GM12878 (cell line): ENCODE data around the gene CDKL4. TPM values are rescaled to one million over a fixed set of nuclear protein-coding genes. Genes with fewer than 3 reads are reported as not detected.

Source experiments
- ATAC-seq: fragments of 200-7000 bp; cut with Tn5 transposase; 3 replicates; pipeline ENCODE4 v1.9.1; 2020; ENCODE audit warnings: mild to moderate bottlenecking, moderate library complexity
- BruUV-seq: library from RNA; stranded (reverse); fragments of 400-500 nt; replicated peaks from 2 replicates; lab custom pipeline; 2021; lab: Mats Ljungman, UMichigan
- CTCF ChIA-PET: fragments of 300-600 bp; sonication (Branson Sonifier 250); formaldehyde crosslinking; extraction: SDS; loops from one replicate; lab custom pipeline; 2021; ENCODE audit warnings: inconsistent platforms; lab: Yijun Ruan, JAX
- POLR2A ChIA-PET: fragments of 350-600 bp; formaldehyde crosslinking; extraction: SDS; loops from one replicate; lab custom pipeline; 2021; ENCODE audit warnings: inconsistent platforms; lab: Charles Lee
- RAD21 ChIA-PET: fragments of 300-600 bp; sonication (Branson Sonifier 250); formaldehyde crosslinking; loops from one replicate; lab custom pipeline; 2023; ENCODE audit warnings: antibody characterized with exemption; ENCODE audit not compliant: unreplicated experiment; lab: Charles Lee
- SMC1A ChIA-PET: fragments of 300-600 bp; sonication (Branson Sonifier 250); formaldehyde crosslinking; loops from one replicate; lab custom pipeline; 2023; ENCODE audit not compliant: unreplicated experiment, uncharacterized antibody; lab: Charles Lee
- DNase-seq: peaks from one replicate; pipeline ENCODE4 v3.0.0-alpha.2; 2011; ENCODE audit warnings: low read depth, low spot score
- FAIRE-seq: peaks from 3 replicates; lab custom pipeline; 2011; peaks lifted over from hg19 to GRCh38; lab: Jason Lieb, UNC
- H2AFZ ChIP-seq: 2 replicates; pipeline ENCODE4 v1.6.0; 2011; ENCODE audit warnings: low read depth, low read length, control low read depth; ENCODE audit not compliant: control insufficient read depth
- H3K27ac ChIP-seq: 2 replicates; pipeline ENCODE4 v1.5.1; 2011; ENCODE audit warnings: control low read depth; ENCODE audit not compliant: control insufficient read depth, insufficient read depth
- H3K27me3 ChIP-seq, 2 experiments: replicated peaks in 1 of 2; 2 replicates each; pipeline versions ENCODE4 v1.6.0 to v1.6.1; 2011; ENCODE audit warnings: low read length in 1 of 2; ENCODE audit not compliant: control insufficient read depth in 2 of 2, insufficient read depth in 2 of 2
- H3K36me3 ChIP-seq, 2 experiments: 2 replicates each; pipeline ENCODE4 v1.5.1; 2011; ENCODE audit warnings: low read length in 1 of 2; ENCODE audit not compliant: control insufficient read depth in 2 of 2, insufficient read depth in 2 of 2
- H3K4me1 ChIP-seq: 2 replicates; pipeline ENCODE4 v1.6.1; 2011; ENCODE audit warnings: mild to moderate bottlenecking, low read length, moderate library complexity, mixed read lengths; ENCODE audit not compliant: control insufficient read depth, insufficient read depth
- H3K4me2 ChIP-seq: 2 replicates; pipeline ENCODE4 v1.6.0; 2011; ENCODE audit warnings: control low read depth; ENCODE audit not compliant: control insufficient read depth, insufficient read depth
- H3K4me3 ChIP-seq: fragments of 200-600 bp; sonication (generic); 2 replicates; pipeline ENCODE4 v1.5.1; 2016
- H3K79me2 ChIP-seq: 2 replicates; pipeline ENCODE4 v1.6.0; 2011; ENCODE audit warnings: low read length; ENCODE audit not compliant: control insufficient read depth, insufficient read depth
- H3K9ac ChIP-seq: 2 replicates; pipeline ENCODE4 v1.8.0; 2011; ENCODE audit warnings: low read length, control low read depth, mixed read lengths; ENCODE audit not compliant: control insufficient read depth, insufficient read depth
- H3K9me3 ChIP-seq: replicated peaks from 3 replicates; pipeline ENCODE4 v1.5.1; 2011; ENCODE audit warnings: mild to moderate bottlenecking, low read length; ENCODE audit not compliant: control insufficient read depth, insufficient read depth
- H4K20me1 ChIP-seq: 2 replicates; pipeline ENCODE4 v1.6.0; 2011; ENCODE audit not compliant: control insufficient read depth, insufficient read depth
- ATF7 ChIP-seq: fragments of 450-650 bp; IDR thresholded peaks from 2 replicates; pipeline ENCODE4 v1.6.1; 2016; ENCODE audit warnings: low read depth, mild to moderate bottlenecking
- CEBPB ChIP-seq, 2 experiments: fragments of 150-350 bp in 1 of 2; IDR thresholded peaks; 2 replicates each; pipeline ENCODE4 v1.6.1; 2012 to 2014; ENCODE audit warnings: low read depth in 2 of 2, low read length in 2 of 2, borderline replicate concordance in 1 of 2, inconsistent platforms in 1 of 2
- CHD4 ChIP-seq: fragments of 200-600 bp; sonication (generic); IDR thresholded peaks from 2 replicates; pipeline ENCODE4 v1.6.1; 2016; ENCODE audit warnings: mild to moderate bottlenecking
- EED ChIP-seq: sonication (generic); IDR thresholded peaks from 2 replicates; pipeline ENCODE4 v1.6.1; 2016; ENCODE audit warnings: antibody characterized with exemption, low read depth
- ETV6 ChIP-seq, 2 experiments: fragments of 450-650 bp in 1 of 2; IDR thresholded peaks in 1 of 2; conservative IDR thresholded peaks in 1 of 2; 2 replicates each; pipeline ENCODE4 v1.6.1; 2014; ENCODE audit warnings: antibody characterized with exemption in 1 of 2, borderline replicate concordance in 1 of 2, low read depth in 1 of 2, mild to moderate bottlenecking in 1 of 2, moderate library complexity in 1 of 2
- HDAC6 ChIP-seq: fragments of 200-600 bp; sonication (generic); IDR thresholded peaks from one replicate; pipeline ENCODE4 v1.8.0; 2017; ENCODE audit warnings: antibody characterized with exemption; ENCODE audit not compliant: unreplicated experiment
- HDGF ChIP-seq: fragments of 450-650 bp; IDR thresholded peaks from 2 replicates; pipeline ENCODE4 v1.6.1; 2016; ENCODE audit warnings: antibody characterized with exemption
- JUND ChIP-seq: IDR thresholded peaks from 2 replicates; pipeline ENCODE4 v1.6.1; 2012; ENCODE audit warnings: low read depth, mild to moderate bottlenecking, low read length, improper control_type of control experiment, moderate library complexity
- MTA3 ChIP-seq: IDR thresholded peaks from 2 replicates; pipeline ENCODE4 v1.6.1; 2012; ENCODE audit warnings: low read length, inconsistent platforms, borderline replicate concordance
- NBN ChIP-seq: fragments of 450-650 bp; IDR thresholded peaks from 2 replicates; pipeline ENCODE4 v1.6.1; 2016
- NRF1 ChIP-seq: conservative IDR thresholded peaks from 2 replicates; pipeline ENCODE4 v1.6.1; 2011; ENCODE audit warnings: mild to moderate bottlenecking, low read depth, low read length, improper control_type of control experiment
- POLR2AphosphoS2 ChIP-seq: IDR thresholded peaks from 2 replicates; pipeline ENCODE4 v1.6.1; 2011; ENCODE audit warnings: low read depth, mild to moderate bottlenecking, low read length, improper control_type of control experiment, moderate library complexity
- RAD21 ChIP-seq: IDR thresholded peaks from 2 replicates; pipeline ENCODE4 v1.6.1; 2011; ENCODE audit warnings: mild to moderate bottlenecking, low read depth, low read length, moderate library complexity; ENCODE audit not compliant: insufficient read depth
- SMAD1 ChIP-seq: fragments of 450-650 bp; IDR thresholded peaks from 2 replicates; pipeline ENCODE4 v1.6.1; 2018; ENCODE audit warnings: mild to moderate bottlenecking, low read depth; ENCODE audit not compliant: partially characterized antibody
- TARDBP ChIP-seq: IDR thresholded peaks from 2 replicates; pipeline ENCODE4 v1.6.1; 2016; ENCODE audit warnings: borderline replicate concordance
- TCF3 ChIP-seq: IDR thresholded peaks from 2 replicates; pipeline ENCODE4 v1.6.1; 2012; ENCODE audit warnings: low read depth, mild to moderate bottlenecking, low read length, borderline replicate concordance; ENCODE audit not compliant: insufficient read depth
- TCF7 ChIP-seq: IDR thresholded peaks from 2 replicates; pipeline ENCODE4 v1.6.1; 2014; ENCODE audit warnings: antibody characterized with exemption, borderline replicate concordance
- YBX1 ChIP-seq: fragments of 450-650 bp; IDR thresholded peaks from 2 replicates; pipeline ENCODE4 v1.6.1; 2016; ENCODE audit warnings: antibody characterized with exemption
- YY1 ChIP-seq: IDR thresholded peaks from 2 replicates; pipeline ENCODE4 v1.6.1; 2011; ENCODE audit warnings: low read depth, mild to moderate bottlenecking, low read length
- ZNF207 ChIP-seq: fragments of 450-650 bp; IDR thresholded peaks from 2 replicates; pipeline ENCODE4 v1.6.1; 2014; ENCODE audit warnings: antibody characterized with exemption, mild to moderate bottlenecking, borderline replicate concordance
- ZZZ3 ChIP-seq: IDR thresholded peaks from 2 replicates; pipeline ENCODE4 v1.6.1; 2011; ENCODE audit warnings: low read depth; ENCODE audit not compliant: control insufficient read depth, insufficient read length
- WGBS: methylation state at CpG from one replicate; pipeline ENCODE4 v1.1.6; 2016; ENCODE audit warnings: low lambda C conversion rate; ENCODE audit not compliant: insufficient replicate concordance, insufficient coverage; ENCODE audit errors: missing lambda C conversion rate; 5-methylcytosine and 5-hydroxymethylcytosine counted together
- in situ Hi-C: fragments of 300-500 bp; cut with MboI; formaldehyde crosslinking; loops from 9 replicates; pipeline ENCODE4 v1.14.3; 2018; ENCODE audit warnings: mixed read lengths
- intact Hi-C: fragments of 100-400 bp; cut with micrococcal nuclease; formaldehyde crosslinking; loops from one replicate; pipeline ENCODE4 v1.14.2; 2022; ENCODE audit not compliant: unreplicated experiment
- polyA plus RNA-seq, 11 experiments: library from polyadenylated mRNA; depleted of rRNA in 4 of 11; unstranded in 6 of 11; stranded (reverse) in 5 of 11; fragments of >200 nt; fragmentation: Nextera tagmentation in 4 of 11; fragmentation: Illumina TruSeq in 1 of 11; extraction: Ambion mirVana in 4 of 11; extraction: Trizol in 1 of 11; gene quantifications; 1 replicate in 1 of 11; 2 replicates in 10 of 11; pipeline versions ENCODE4 v1.2.1 to v1.2.3, GENCODE V29; 2011 to 2016; ENCODE audit warnings: inconsistent platforms in 2 of 11, missing spikeins in 2 of 11, low read depth in 1 of 11
- total RNA-seq, 4 experiments: library from RNA; depleted of rRNA in 3 of 4; stranded (reverse); fragments of >200 nt in 3 of 4; fragmentation: Illumina TruSeq in 1 of 4; extraction: Trizol in 1 of 4; gene quantifications; 2 replicates each; pipeline versions ENCODE4 v1.2.1 to v1.2.3, GENCODE V29; 2013 to 2021

The CDKL4 gene
- total and polyA plus RNA-seq, 10 of the 15 experiments (the other 5 are each of a cell fraction or from before 2014, with no cell fraction given): not detected

GRCh38 chr2:39154944-39155343, 88.8 kb downstream of the CDKL4 start:
- CTCF ChIA-PET: interaction anchor here (0.7 kb wide), 1 partner anchor 73 kb away, joined by 4 read pairs; no protein-coding TSS in a partner anchor

GRCh38 chr2:39153312-39153711, 90.5 kb downstream of the CDKL4 start:
- Histone ChIP-seq H4K20me1 (no peaks in the 10 kb centered on the region), H3K27ac (no peak overlapping the region), H3K79me2 (no peaks in the 10 kb centered on the region), H3K27me3 (no peaks in the 10 kb centered on the region), H3K9ac (no peak overlapping the region), H3K4me3 (no peak overlapping the region), H3K36me3 (no peaks in the 10 kb centered on the region), H3K4me1 (no peaks in the 10 kb centered on the region), H2AFZ (no peak overlapping the region), H3K9me3 (no peaks in the 10 kb centered on the region), H3K4me2 (no peak overlapping the region)
- BruUV-seq: no TSS peak
- intact Hi-C loops: no loop called here
- in situ Hi-C loops: no loop called here
- DNase-seq: no peak
- 87% methylated on average over 1 of the region's 1 CpG for WGBS
- ChIA-PET CTCF (no interaction called here), SMC1A (no interaction called here), RAD21 (no interaction called here), POLR2A (no interaction called here)
- no peak for ATAC-seq
- TF ChIP-seq ZZZ3 (no peak), TARDBP (no peak), ETV6 (conservative IDR thresholded peaks at IDR 0.05 in 1 of 2, IDR thresholded peaks at IDR 0.05 in 1 of 2; ENCODE audit: borderline replicate concordance in 1 of 2, low read depth in 1 of 2) (no peak), CEBPB (IDR thresholded peaks at IDR 0.05; ENCODE audit: borderline replicate concordance in 1 of 2, low read depth in 2 of 2, low read length in 2 of 2) (no peak), CHD4 (no peak), HDGF (no peak), YY1 (no peak), NBN (no peak), MTA3 (no peak), HDAC6 (no peak), RAD21 (no peak), ZNF207 (no peak), EED (no peak), ATF7 (no peak)
- no peak for FAIRE-seq

More at GRCh38 chr2:39154944-39155343, 88.8 kb downstream of the CDKL4 start:
- H3K79me2 ChIP-seq: no peaks in the 10 kb centered on the region
- no peaks in the 10 kb centered on the region for H3K9me3 ChIP-seq
- FAIRE-seq (no peak), DNase-seq (no peak)
- WGBS: 80% methylated on average over 3 of the region's 3 CpGs
- no peaks in the 10 kb centered on the region for H4K20me1 ChIP-seq
- no peak overlapping the region for H3K9ac ChIP-seq
- H2AFZ ChIP-seq: no peak overlapping the region
- in situ Hi-C loops: no loop called here
- TF ChIP-seq YBX1 (no peak), TCF3 (no peak), EED (no peak), NRF1 (no peak), SMAD1 (no peak), JUND (no peak), TCF7 (no peak), POLR2AphosphoS2 (no peak)
- TF ChIP-seq, all 136 proteins: peak for 0
- no peaks in the 10 kb centered on the region for H3K36me3 ChIP-seq
- no peak overlapping the region for H3K4me2 ChIP-seq
- H3K4me1 ChIP-seq: no peaks in the 10 kb centered on the region
- SMC1A ChIA-PET: no interaction called here
- intact Hi-C loops: no loop called here
- POLR2A ChIA-PET: no interaction called here
- H3K27ac ChIP-seq: no peak overlapping the region
- no peak overlapping the region for H3K4me3 ChIP-seq
- RAD21 ChIA-PET: no interaction called here
- no peak for ATAC-seq
- no TSS peak for BruUV-seq
- H3K27me3 ChIP-seq: no peaks in the 10 kb centered on the region
